ENCODE data around the gene DEPDC1B.

- no peak for TF ChIP-seq CTCF (IDR thresholded peaks at IDR 0.05)
- no peak for TF ChIP-seq POLR2AphosphoS5 (IDR thresholded peaks at IDR 0.05; ENCODE audit: low read depth, low read length)
- TF ChIP-seq REST (IDR thresholded peaks at IDR 0.05; ENCODE audit: insufficient read depth in 1 of 2, low read depth in 2 of 2, low read length in 1 of 2): no peak
Measured at GRCh38 chr5:60630836-60631235, 69.1 kb downstream of the DEPDC1B start.
